Astrocyte of the cerebellum (primary cell): ENCODE results near the gene PDE6A.

ENCODE experiments used
- DNase-seq: peaks from one replicate; pipeline ENCODE4 v3.0.0-alpha.2; 2011; ENCODE audit warnings: low read depth
- H3K4me3 ChIP-seq: 2 replicates; pipeline ENCODE4 v1.5.1; 2011; ENCODE audit warnings: mild to moderate bottlenecking, low read depth, low read length, moderate library complexity
- in situ Hi-C: cut with HindIII; loops from 2 replicates; pipeline ENCODE4 v1.10.0; 2017; ENCODE audit warnings: low sequenced_read_pairs
- TF ChIP-seq, protein P1 (sequence below): IDR thresholded peaks from 2 replicates; pipeline ENCODE4 v1.5.1; 2012; ENCODE audit warnings: low read length, low read depth, moderate library complexity, mild to moderate bottlenecking; ENCODE audit errors: missing control alignments

The PDE6A gene

DNA sequence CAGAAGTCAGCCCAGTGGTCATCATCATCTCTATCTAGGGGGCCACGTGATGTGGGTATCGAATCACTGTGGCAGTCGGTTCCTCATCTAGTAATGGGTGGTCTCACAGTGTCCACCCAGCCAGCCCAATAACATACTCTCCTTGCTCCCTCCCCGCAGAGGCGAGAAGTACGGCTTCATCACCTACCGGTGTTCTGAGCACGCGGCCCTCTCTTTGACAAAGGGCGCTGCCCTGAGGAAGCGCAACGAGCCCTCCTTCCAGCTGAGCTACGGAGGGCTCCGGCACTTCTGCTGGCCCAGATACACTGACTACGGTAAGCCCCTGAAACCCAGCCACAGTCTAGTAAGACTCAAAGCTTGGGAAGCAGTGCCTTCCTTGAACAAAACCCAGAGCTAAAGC is 99.0 kb downstream of the PDE6A start:
- TF ChIP-seq, protein P1, sequence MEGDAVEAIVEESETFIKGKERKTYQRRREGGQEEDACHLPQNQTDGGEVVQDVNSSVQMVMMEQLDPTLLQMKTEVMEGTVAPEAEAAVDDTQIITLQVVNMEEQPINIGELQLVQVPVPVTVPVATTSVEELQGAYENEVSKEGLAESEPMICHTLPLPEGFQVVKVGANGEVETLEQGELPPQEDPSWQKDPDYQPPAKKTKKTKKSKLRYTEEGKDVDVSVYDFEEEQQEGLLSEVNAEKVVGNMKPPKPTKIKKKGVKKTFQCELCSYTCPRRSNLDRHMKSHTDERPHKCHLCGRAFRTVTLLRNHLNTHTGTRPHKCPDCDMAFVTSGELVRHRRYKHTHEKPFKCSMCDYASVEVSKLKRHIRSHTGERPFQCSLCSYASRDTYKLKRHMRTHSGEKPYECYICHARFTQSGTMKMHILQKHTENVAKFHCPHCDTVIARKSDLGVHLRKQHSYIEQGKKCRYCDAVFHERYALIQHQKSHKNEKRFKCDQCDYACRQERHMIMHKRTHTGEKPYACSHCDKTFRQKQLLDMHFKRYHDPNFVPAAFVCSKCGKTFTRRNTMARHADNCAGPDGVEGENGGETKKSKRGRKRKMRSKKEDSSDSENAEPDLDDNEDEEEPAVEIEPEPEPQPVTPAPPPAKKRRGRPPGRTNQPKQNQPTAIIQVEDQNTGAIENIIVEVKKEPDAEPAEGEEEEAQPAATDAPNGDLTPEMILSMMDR = no peak
- H3K4me3 ChIP-seq = no peak overlapping the region
- in situ Hi-C loops = no loop called here
- no peak for DNase-seq

DNA sequence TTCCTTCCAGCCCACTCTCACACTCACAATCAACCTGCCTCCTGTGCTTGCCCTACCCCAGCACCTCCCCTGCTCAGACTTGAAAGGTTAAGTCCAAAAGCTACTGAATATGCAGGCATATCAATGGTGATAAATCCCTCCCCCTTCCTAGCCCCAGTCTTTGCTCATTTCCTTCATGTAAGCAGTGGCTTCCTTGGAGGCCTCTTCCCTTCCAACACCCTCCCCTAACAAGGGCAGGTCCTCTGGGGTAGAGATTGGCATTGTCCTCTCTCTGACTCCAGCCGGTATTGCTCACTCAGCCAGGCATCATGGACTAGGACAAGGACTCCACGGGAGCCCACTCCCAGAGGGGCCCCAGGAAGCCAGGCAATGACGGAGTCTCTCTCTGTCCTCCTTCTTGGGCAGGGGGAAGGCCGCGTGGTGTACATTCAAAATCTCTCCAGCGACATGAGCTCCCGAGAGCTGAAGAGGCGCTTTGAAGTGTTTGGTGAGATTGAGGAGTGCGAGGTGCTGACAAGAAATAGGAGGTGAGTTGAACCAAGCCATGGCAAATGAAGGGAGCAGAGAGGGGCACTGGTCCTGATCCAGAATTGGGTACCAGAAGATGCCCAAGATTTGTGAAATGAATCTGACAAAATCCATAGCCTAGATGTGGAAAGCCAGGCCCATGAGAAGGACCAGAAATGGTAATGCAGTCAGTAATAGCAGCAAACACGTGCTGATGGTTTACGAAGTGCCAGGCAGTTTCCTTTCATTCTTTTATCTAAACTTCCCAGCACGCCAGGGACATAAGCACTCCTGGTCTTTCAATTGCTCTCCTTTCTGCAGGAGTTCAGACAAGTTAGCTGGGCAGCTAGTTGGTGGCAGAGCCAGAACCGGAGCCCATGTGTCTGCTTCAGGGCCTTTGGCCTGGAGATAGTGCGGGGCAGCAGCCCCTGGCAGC is 102.5 kb downstream of the PDE6A start:
- H3K4me3 ChIP-seq = no peak overlapping the region
- DNase-seq = no peak
- TF ChIP-seq, protein P1 = no peak
- in situ Hi-C loops = no loop called here

DNA sequence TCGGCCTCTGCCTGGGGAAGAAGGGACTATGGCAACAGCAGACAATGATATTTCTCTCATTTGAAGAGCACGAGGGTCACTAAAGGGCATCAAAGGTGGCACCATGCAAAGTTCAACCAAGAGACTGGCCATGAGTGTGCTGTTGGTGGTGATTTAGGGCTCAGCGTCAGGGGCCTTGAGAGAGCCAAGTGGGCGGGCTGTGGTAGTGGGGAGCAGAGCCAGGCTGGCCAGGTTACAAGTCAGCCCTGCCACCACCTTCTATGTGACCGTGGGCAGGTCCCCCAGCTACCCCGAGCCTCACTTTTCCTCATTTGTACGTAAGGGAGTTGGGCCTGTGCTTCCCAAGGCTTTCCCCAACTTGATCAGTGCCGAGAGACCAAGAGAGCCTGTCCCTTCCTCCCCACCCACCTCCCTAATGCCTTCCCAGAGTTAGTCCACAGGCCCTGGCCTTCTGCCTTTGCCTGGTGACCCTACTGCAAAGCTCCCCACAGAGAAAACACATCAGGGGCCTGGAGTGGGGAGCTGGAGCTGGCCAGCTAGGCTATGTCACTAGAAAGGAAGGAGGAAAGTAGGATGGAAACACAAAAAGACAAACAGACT is 104.3 kb downstream of the PDE6A start:
- DNase-seq = no peak
- H3K4me3 ChIP-seq = no peak overlapping the region
- in situ Hi-C loops = no loop called here
- TF ChIP-seq, protein P1 = no peak

DNA sequence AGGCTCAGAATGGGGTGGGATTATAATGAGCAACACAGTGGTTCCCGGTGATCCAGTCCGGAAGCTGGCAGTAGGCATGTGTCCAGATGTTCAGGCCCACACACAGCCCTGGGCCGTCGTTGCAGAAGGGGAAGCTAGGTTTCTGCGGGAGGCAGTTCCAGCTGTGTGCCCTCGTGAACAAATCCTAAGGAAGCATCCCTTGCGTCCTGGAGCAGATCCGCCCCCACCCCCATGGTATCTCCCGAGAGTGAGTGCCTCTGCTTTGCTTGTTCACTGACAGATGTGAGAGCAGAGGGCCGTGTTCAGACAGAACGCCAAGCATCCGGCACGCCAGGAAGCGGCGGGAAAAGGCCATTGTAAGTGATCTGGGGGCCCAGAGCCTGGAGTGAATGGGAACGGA is 104.8 kb downstream of the PDE6A start:
- no peak for DNase-seq
- TF ChIP-seq, protein P1 = no peak
- in situ Hi-C loops = no loop called here
- no peak overlapping the region for H3K4me3 ChIP-seq

DNA sequence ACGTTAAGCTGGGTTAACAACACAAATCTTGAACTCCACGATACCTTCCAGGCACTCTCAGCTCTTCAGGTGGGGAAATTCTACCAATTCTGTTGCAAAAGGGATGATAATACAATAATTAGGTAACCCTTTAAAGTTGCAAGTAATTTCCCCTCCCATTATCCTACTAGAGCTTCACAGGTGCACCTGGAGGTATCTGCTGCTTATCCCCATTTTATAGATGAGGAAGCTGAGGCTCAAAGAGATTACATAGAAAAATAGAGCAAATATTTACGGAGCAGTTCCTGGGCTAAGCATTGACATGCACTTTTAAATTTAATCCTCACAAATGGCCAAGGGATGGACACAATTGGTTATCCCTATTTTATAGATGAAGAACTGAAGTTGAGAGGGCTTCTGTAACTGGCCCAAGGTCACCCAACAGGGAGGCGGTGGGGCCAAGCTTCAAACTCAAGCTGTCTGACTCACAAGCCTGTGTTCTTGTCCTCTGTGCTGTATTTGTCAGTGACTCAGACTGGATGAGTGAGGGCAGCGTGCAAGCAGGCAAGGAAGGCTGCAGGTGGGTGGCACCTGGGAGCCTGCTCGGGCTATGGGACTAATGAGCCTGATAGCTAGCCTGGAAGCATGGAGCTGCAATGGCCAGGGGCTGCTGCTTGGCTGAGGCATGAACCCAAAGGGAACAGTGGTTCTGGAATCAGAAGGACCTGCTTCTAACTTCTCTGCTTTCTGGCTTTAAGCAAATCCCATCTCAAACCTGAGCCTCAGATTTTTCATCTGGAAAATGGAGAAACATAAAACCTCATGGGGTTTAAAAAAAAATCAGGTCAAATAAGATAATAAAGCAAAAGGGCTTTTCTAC is 105.5 kb downstream of the PDE6A start:
- DNase-seq = no peak
- H3K4me3 ChIP-seq = no peak overlapping the region
- in situ Hi-C loops = no loop called here
- TF ChIP-seq, protein P1 = no peak

DNA sequence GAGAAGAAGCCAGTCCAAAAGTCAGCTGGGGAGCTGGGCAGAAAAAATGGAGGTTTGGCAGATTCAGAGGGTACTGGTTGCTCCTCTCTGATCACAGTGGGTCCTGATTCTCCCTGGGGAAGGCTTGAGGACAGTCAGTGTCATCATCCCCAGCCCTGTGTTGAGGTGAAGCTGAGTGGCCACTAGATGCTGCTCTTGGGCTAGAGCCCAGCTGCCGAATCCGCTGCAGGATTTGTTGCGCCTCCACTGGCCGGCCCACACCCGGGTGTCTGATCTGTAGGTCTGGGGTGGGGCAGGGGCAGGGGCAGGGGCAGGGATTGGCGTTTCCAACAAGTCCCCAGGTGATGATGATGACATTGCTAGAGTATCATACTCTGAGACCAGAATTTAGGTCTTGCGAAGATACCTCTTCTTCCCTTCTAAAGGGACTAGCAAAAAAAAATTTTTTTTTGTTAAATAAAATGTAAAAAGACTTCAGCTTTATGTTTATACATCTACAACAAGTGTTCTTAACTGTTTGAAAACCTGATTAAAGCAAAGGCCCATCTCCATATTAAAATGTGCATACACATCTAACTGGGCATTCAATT is 106.8 kb downstream of the PDE6A start:
- in situ Hi-C loops = no loop called here
- DNase-seq = peak; percentile 56
- no peak overlapping the region for H3K4me3 ChIP-seq
- TF ChIP-seq, protein P1 = peak; percentile 96
